Measurements from ENCODE around the gene ACOXL. TPM values are rescaled to one million over a fixed set of nuclear protein-coding genes. Genes with fewer than 3 reads are reported as not detected.
A peak's percentile ranks its signal among the peaks of the same experiment; 100 is the strongest.

ACOXL gene
- total and polyA plus RNA-seq, 2 of the 8 experiments (the other 6 are each of a cell fraction or from before 2014, with no cell fraction given): 11.4 to 20.6 TPM

DNA sequence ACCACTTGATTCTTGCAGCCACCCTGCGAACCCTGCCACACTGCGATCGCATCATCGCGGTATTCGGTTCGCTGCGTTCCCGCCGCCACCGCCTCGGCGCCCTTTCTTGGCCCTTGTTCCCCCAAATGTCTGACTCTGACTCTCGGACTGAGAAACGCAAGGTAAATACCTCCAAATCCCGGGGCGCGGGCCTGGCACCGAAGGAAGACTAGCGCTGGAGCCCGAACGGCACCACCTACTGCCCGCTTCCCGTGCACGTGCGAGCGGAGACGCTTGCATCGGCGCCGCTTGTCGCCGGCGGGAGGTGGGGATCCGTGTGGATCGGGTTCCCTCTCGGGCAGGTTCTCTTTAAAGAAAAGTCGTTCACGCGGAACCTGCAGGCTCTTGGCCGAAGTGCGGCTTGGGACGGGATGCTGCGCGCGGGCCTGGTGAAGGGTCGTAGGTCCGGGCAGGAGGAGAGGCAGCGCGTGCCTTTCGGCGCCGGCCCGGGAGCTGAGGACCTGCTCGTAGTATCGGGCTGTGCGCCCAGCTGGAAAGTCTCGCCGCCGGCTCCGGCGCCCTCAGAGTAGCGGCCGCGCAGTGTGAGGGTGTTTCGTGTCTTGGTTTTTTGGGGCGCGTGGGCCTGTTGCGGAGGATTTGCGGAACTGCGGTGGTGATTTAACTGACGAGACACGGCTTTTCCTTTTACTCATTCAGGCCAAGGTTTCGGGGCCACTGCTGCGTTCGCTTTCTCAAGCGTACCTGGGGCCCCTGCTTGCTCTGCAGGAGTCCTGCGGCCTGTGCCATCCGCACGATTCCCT is 388.9 kb downstream of the ACOXL start:
- peaks cover 17 to 44% (median 37%) of the 10 kb centered on the region in 4 experiments; a peak in 6 of 7 replicates for H3K27me3 ChIP-seq (replicated peaks in 1 of 4; ENCODE audit: control insufficient read depth in 3 of 4, extremely low read depth in 1 of 4, insufficient read depth in 3 of 4, low read length in 3 of 4)
- H3K23me2 ChIP-seq (ENCODE audit: low read depth, low read length): peaks cover 46% of the 10 kb centered on the region
- no peak overlapping the region for H2BK15ac ChIP-seq (ENCODE audit: low read length)
- peak overlapping the region; percentile 90; the same call in 1 of the 2 replicates for H4K8ac ChIP-seq (ENCODE audit: extremely low read depth, insufficient read depth, low read length)
- H3K79me1 ChIP-seq (ENCODE audit: low read depth, low read length): no peaks in the 10 kb centered on the region; the same call in 1 of the 2 replicates
- H2BK5ac ChIP-seq (ENCODE audit: low read depth, low read length): no peak overlapping the region
- H2BK20ac ChIP-seq (ENCODE audit: low read length): no peak overlapping the region
- DNase-seq (ENCODE audit: low read depth in 1 of 2, low spot score in 2 of 2): peak in 1 of 2 experiments; percentile 78
- H4K20me1 ChIP-seq (replicated peaks in 1 of 2; ENCODE audit: control insufficient read depth in 1 of 2, insufficient read depth in 2 of 2, low read length in 2 of 2): peaks cover 7 to 10% of the 10 kb centered on the region in 2 experiments
- peak overlapping the region; percentile 87 to 95 for H3K4me2 ChIP-seq (ENCODE audit: insufficient read depth in 1 of 2, low read depth in 2 of 2, low read length in 2 of 2)
- WGBS, 2 experiments (ENCODE audit: extremely low coverage in 1 of 2, insufficient coverage in 1 of 2, insufficient read length in 1 of 2, insufficient replicate concordance in 2 of 2, low coverage in 1 of 2, low lambda C conversion rate in 2 of 2, missing lambda C conversion rate in 1 of 2): 1% methylated on average over 79 of the region's 80 CpGs; no CpG with 5 or more reads in 1 of the 2 experiments
- ChIA-PET CTCF (ENCODE audit: partially characterized antibody) (interaction anchor here (1.1 to 1.4 kb wide), 2 partner anchors 119 to 236 kb away, joined by 3 read pairs; no protein-coding TSS in a partner anchor), POLR2A (ENCODE audit: partially characterized antibody) (interaction anchor here (1.0 to 2.0 kb wide), 18 partner anchors 9 to 590 kb away, joined by 3 to 8 read pairs (median 4); no protein-coding TSS in a partner anchor)
- H4K5ac ChIP-seq (ENCODE audit: insufficient read length, low read depth, low read length): no peak overlapping the region
- H3K4me1 ChIP-seq (replicated peaks in 1 of 4; ENCODE audit: control insufficient read depth in 3 of 4, insufficient read depth in 4 of 4, low read length in 3 of 4): peaks cover 0 to 29% (median 15%) of the 10 kb centered on the region in 4 experiments; a peak in 5 of 7 replicates
- no peak overlapping the region for H3K14ac ChIP-seq (ENCODE audit: insufficient read length)
- no peak overlapping the region; the same call in 1 of the 2 replicates for H3K18ac ChIP-seq (ENCODE audit: extremely low read depth, low read length)
- H2BK12ac ChIP-seq (ENCODE audit: low read depth, low read length): 0 out of 2 replicates have a peak overlapping the region, but pooled peaks have one; percentile 50
- H3K4me3 ChIP-seq (ENCODE audit: extremely low read depth in 1 of 4, insufficient read depth in 2 of 4, low read depth in 3 of 4, low read length in 4 of 4): peak overlapping the region; percentile 74 to 93 (median 82)
- H3K9me3 ChIP-seq (ENCODE audit: insufficient read depth in 2 of 2, low read depth in 1 of 2, low read length in 1 of 2): no peaks in the 10 kb centered on the region
- no peak overlapping the region for H3K56ac ChIP-seq (replicated peaks; ENCODE audit: insufficient read length, low read depth, low read length)
- no peak overlapping the region for H4K91ac ChIP-seq (replicated peaks; ENCODE audit: insufficient read length, low read length)
- no peak overlapping the region for H3K4ac ChIP-seq (replicated peaks; ENCODE audit: insufficient read length, low read depth, low read length)
- H2AFZ ChIP-seq (ENCODE audit: low read length): no peak overlapping the region
- no peak for FAIRE-seq
- H3K36me3 ChIP-seq (ENCODE audit: control insufficient read depth in 2 of 4, insufficient read depth in 4 of 4, low read length in 3 of 4): peaks cover 6 to 24% (median 13%) of the 10 kb centered on the region in 4 experiments
- peaks cover 0 to 34% of the 10 kb centered on the region in 2 experiments; a peak in 2 of 4 replicates for H3K79me2 ChIP-seq (ENCODE audit: control insufficient read depth in 1 of 2, insufficient read depth in 2 of 2, low read length in 2 of 2)
- H3K27ac ChIP-seq (ENCODE audit: low read depth, low read length): no peak overlapping the region
- H3K23ac ChIP-seq (ENCODE audit: insufficient read length): no peak overlapping the region
- peak overlapping the region; percentile 68 to 76 (median 73) for H3K9ac ChIP-seq (replicated peaks in 1 of 4; ENCODE audit: extremely low read depth in 1 of 4, low read depth in 3 of 4, low read length in 3 of 4)
- H2AK5ac ChIP-seq (ENCODE audit: low read depth, low read length): no peak overlapping the region
- no peak overlapping the region for H2BK120ac ChIP-seq (replicated peaks; ENCODE audit: low read depth, low read length)
- TF ChIP-seq SAP30 (IDR thresholded peaks at IDR 0.05; ENCODE audit: insufficient read depth, insufficient replicate concordance, low read length): no peak
- peak; percentile 4; the same call in 1 of the 2 replicates for TF ChIP-seq POLR2AphosphoS5 (IDR thresholded peaks at IDR 0.05; ENCODE audit: low read depth, low read length)
- no peak for TF ChIP-seq KDM5A (IDR thresholded peaks at IDR 0.05; ENCODE audit: low read length)
- TF ChIP-seq NANOG (IDR thresholded peaks at IDR 0.05; ENCODE audit: insufficient read depth, low read depth, low read length, poor library complexity, severe bottlenecking): no peak
- no peak for TF ChIP-seq SP4 (IDR thresholded peaks at IDR 0.05; ENCODE audit: low read length)
- TF ChIP-seq, protein P1, sequence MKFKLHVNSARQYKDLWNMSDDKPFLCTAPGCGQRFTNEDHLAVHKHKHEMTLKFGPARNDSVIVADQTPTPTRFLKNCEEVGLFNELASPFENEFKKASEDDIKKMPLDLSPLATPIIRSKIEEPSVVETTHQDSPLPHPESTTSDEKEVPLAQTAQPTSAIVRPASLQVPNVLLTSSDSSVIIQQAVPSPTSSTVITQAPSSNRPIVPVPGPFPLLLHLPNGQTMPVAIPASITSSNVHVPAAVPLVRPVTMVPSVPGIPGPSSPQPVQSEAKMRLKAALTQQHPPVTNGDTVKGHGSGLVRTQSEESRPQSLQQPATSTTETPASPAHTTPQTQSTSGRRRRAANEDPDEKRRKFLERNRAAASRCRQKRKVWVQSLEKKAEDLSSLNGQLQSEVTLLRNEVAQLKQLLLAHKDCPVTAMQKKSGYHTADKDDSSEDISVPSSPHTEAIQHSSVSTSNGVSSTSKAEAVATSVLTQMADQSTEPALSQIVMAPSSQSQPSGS (IDR thresholded peaks at IDR 0.05; ENCODE audit: low read length): no peak
- TF ChIP-seq SP1 (IDR thresholded peaks at IDR 0.05; ENCODE audit: low read depth, low read length): no peak
- peak in 1 of 2 experiments; percentile 71; a peak in 1 of 3 replicates for TF ChIP-seq POLR2A (IDR thresholded peaks at IDR 0.05; ENCODE audit: control extremely low read depth in 1 of 2, low read depth in 2 of 2, low read length in 2 of 2)
- TF ChIP-seq TEAD4 (IDR thresholded peaks at IDR 0.05; ENCODE audit: low read depth, low read length): no peak
- TF ChIP-seq CBX8 (IDR thresholded peaks at IDR 0.05; ENCODE audit: borderline replicate concordance, low read depth, low read length): no peak
